WERI-Rb-1 (cell line): Measurements from ENCODE around the gene WBP2.
A peak's percentile ranks its signal among the peaks of the same experiment; 100 is the strongest.

Source experiments
- DNase-seq: peaks from one replicate; pipeline ENCODE4 v3.0.0-alpha.2; 2020
- H3K27ac ChIP-seq: fragments of 250-450 bp; sonication (Bioruptor Pico); 2 replicates; pipeline ENCODE4 v1.5.1; 2020; ENCODE audit warnings: mild to moderate bottlenecking, moderate library complexity
- H3K27me3 ChIP-seq: fragments of 250-450 bp; sonication (Bioruptor Pico); 2 replicates; pipeline ENCODE4 v1.5.1; 2021; ENCODE audit warnings: mild to moderate bottlenecking, low read depth, moderate library complexity; ENCODE audit not compliant: insufficient read depth, severe bottlenecking
- H3K36me3 ChIP-seq: fragments of 250-450 bp; sonication (Bioruptor Pico); 2 replicates; pipeline ENCODE4 v1.5.1; 2020; ENCODE audit warnings: mild to moderate bottlenecking, moderate library complexity
- H3K4me3 ChIP-seq: 2 replicates; pipeline ENCODE4 v1.5.1; 2011; ENCODE audit warnings: low read depth, mild to moderate bottlenecking, control low read depth, low read length
- H3K9me3 ChIP-seq: fragments of 250-450 bp; sonication (Bioruptor Pico); 2 replicates; pipeline ENCODE4 v1.5.1; 2021; ENCODE audit warnings: mild to moderate bottlenecking, moderate library complexity; ENCODE audit not compliant: severe bottlenecking
- TF ChIP-seq, protein P1 (sequence below): IDR thresholded peaks from 2 replicates; pipeline ENCODE4 v1.5.1; 2011; ENCODE audit warnings: low read depth, mild to moderate bottlenecking, control low read depth, inconsistent platforms, low read length

The WBP2 gene

DNA sequence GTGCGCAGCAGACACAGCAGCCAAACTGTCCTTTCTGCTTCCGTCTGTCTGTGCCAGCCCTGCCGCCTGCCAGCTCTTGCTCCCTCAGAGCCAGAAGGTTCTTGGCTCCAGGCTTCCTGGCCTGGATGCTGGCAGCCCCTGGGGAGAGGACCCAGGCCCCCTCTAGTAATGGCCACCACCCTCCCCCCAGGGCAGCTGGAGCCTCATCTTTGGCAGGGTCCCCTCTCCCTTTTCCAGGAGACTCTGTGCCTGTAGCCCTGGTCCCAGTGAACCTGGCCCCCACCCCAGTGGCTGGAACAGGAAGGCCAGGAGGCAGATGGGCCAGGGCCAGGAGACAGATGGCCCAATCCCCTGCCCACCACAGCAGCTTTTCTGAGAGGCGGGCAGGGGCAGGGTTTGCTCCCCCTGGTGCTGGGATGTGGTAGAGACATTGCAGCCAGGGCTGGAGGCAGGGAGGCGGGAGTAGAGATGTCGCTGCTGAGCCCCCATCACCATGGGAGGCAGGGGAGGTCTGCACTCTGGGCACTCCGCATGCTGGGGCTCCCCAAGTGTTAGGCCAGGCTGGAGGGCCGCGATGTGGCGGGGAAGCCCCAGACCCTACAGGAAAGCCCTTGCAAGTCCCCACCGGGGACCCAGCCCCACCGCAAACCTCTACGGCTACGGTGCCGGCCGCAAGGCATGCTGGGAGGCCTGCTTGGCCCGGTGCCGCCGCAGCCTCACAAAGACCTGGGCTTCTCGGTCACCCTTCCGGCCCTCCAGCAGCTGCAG lies 27.6 kb downstream of the WBP2 start:
- peak; percentile 98 for DNase-seq
- H3K9me3 ChIP-seq: no peaks in the 10 kb centered on the region
- H3K27me3 ChIP-seq: no peaks in the 10 kb centered on the region
- peak overlapping the region; percentile 96 for H3K27ac ChIP-seq
- peaks cover 45% of the 10 kb centered on the region for H3K36me3 ChIP-seq
- peak overlapping the region; percentile 38 for H3K4me3 ChIP-seq
- TF ChIP-seq, protein P1, sequence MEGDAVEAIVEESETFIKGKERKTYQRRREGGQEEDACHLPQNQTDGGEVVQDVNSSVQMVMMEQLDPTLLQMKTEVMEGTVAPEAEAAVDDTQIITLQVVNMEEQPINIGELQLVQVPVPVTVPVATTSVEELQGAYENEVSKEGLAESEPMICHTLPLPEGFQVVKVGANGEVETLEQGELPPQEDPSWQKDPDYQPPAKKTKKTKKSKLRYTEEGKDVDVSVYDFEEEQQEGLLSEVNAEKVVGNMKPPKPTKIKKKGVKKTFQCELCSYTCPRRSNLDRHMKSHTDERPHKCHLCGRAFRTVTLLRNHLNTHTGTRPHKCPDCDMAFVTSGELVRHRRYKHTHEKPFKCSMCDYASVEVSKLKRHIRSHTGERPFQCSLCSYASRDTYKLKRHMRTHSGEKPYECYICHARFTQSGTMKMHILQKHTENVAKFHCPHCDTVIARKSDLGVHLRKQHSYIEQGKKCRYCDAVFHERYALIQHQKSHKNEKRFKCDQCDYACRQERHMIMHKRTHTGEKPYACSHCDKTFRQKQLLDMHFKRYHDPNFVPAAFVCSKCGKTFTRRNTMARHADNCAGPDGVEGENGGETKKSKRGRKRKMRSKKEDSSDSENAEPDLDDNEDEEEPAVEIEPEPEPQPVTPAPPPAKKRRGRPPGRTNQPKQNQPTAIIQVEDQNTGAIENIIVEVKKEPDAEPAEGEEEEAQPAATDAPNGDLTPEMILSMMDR: peak; percentile 98

GRCh38 chr17:75826561-75827307 lies 28.4 kb downstream of the WBP2 start:
- H3K27ac ChIP-seq: peak overlapping the region; percentile 96

DNA sequence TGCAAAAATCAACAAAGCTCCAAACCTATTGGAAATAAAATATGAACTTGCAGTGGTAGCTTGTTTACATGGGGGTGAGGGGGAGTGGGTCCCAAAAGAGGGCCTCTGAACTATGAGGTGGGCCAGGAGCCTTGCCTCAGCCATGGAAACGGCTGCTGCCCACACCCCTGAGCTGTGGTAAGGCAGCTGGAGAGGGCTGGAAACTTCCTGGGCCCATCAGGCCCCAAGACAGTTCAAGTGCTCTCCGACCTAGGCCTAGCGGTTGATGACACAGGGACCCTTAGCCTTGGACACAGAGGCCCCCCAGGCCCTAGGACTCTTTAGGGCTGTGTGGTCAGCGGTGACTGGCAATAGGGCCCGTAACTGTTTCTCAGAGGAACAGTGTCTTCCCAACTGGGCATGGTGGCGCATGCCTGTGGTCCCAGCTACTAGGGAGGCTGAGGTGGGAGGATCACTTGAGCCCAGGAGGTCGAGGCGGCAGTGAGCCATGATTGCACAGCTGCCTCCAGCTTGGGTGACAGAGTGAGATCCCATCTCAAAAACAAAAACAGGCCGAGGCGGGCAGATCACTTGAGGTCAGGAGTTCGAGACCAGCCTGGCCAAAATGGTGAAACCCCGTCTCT lies 29.3 kb downstream of the WBP2 start:
- Histone ChIP-seq H3K9me3 (no peaks in the 10 kb centered on the region), H3K36me3 (peaks cover 61% of the 10 kb centered on the region), H3K4me3 (no peak overlapping the region), H3K27ac (peak overlapping the region; percentile 8; the same call in 1 of the 2 replicates), H3K27me3 (no peaks in the 10 kb centered on the region)
- no peak for DNase-seq
- TF ChIP-seq, protein P1: no peak

More at GRCh38 chr17:75826561-75827307, 28.4 kb downstream of the WBP2 start:
- Histone ChIP-seq H3K27me3 (no peaks in the 10 kb centered on the region), H3K9me3 (no peaks in the 10 kb centered on the region), H3K36me3 (peaks cover 52% of the 10 kb centered on the region), H3K4me3 (no peak overlapping the region)
- no peak for DNase-seq
- TF ChIP-seq, protein P1: peak; percentile 14; the same call in 1 of the 2 replicates

DNA sequence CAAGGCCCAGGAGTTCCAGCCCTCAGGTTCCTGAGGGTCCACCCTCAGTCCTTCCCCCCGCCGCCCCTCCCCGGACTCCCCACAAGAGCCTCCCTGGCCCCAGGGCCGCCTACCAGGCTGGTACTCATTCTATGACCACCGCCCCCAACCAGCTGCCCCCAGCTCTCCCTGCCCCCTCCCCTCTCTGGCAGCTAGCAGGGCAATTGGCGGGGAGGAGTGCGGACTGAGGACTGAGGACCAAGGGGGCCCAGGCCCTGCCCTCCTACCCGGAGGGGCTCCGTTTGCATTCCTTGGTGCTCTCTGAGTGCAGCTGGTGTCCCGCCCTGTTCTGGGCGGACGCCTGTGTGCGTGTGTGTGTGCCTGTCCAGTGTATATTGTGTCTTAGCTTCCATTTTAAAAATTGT lies 30.0 kb downstream of the WBP2 start:
- H3K9me3 ChIP-seq: no peaks in the 10 kb centered on the region
- H3K4me3 ChIP-seq: no peak overlapping the region
- H3K27me3 ChIP-seq: no peaks in the 10 kb centered on the region
- H3K36me3 ChIP-seq: peaks cover 68% of the 10 kb centered on the region
- no peak overlapping the region; the same call in 1 of the 2 replicates for H3K27ac ChIP-seq
- TF ChIP-seq, protein P1: no peak
- DNase-seq: no peak

DNA sequence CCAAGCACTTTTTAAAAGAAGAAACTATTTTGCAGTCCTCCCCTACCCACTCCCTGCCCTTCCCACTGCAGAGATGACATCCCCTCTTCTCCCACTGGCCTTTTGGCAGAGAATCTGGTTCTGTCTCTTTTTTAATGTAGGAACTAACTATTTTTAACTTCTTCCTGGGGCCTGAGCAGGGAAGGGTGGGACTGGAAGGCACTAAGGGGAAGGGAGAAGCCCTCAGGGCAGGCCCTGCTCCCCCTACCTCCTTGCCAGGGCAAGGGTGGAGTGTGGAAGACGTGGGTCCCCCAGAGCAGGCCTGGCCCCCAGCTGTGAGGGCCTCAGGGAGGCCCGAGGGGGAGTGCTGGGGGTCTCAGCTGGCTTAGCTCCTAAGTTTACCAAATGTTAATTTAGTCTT lies 30.5 kb downstream of the WBP2 start:
- no peak for DNase-seq
- Histone ChIP-seq H3K27me3 (no peaks in the 10 kb centered on the region), H3K27ac (no peak overlapping the region), H3K36me3 (peaks cover 73% of the 10 kb centered on the region), H3K4me3 (no peak overlapping the region), H3K9me3 (no peaks in the 10 kb centered on the region)
- TF ChIP-seq, protein P1: no peak
